Endothelial cell of umbilical vein (primary cell): ENCODE measurements around the gene ZBTB17.

Experiments used
- CTCF ChIP-seq, 2 donors: IDR thresholded peaks; 1 replicate in 1 of 2; 2 replicates in 1 of 2; pipeline ENCODE4 v1.5.1; 2011; ENCODE audit warnings: low read length in 2 of 2, mild to moderate bottlenecking in 2 of 2, moderate library complexity in 2 of 2, control low read depth in 1 of 2, inconsistent platforms in 1 of 2, low read depth in 1 of 2; ENCODE audit not compliant: insufficient read depth in 1 of 2; ENCODE audit errors: extremely low read depth in 1 of 2
- EZH2 ChIP-seq: IDR thresholded peaks from 2 replicates; pipeline ENCODE4 v1.6.1; 2012; ENCODE audit warnings: borderline replicate concordance, low read depth, mild to moderate bottlenecking, moderate library complexity, low read length, inconsistent platforms; ENCODE audit not compliant: severe bottlenecking
- GATA2 ChIP-seq: IDR thresholded peaks from 2 replicates; pipeline ENCODE4 v1.7.0; 2011; ENCODE audit warnings: low read depth, mild to moderate bottlenecking, moderate library complexity, mixed read lengths, low read length; ENCODE audit not compliant: insufficient read length, insufficient read depth
- JUN ChIP-seq: IDR thresholded peaks from 2 replicates; pipeline ENCODE4 v1.6.1; 2011; ENCODE audit warnings: borderline replicate concordance, low read depth; ENCODE audit not compliant: insufficient read length, insufficient read depth
- MAX ChIP-seq: IDR thresholded peaks from 2 replicates; pipeline ENCODE4 v1.6.1; 2011; ENCODE audit not compliant: insufficient read depth, insufficient read length
- POLR2A ChIP-seq: IDR thresholded peaks from 2 replicates; pipeline ENCODE4 v1.6.1; 2012; ENCODE audit warnings: low read depth, mild to moderate bottlenecking, control low read depth, low read length
- POLR2AphosphoS5 ChIP-seq: IDR thresholded peaks from 2 replicates; pipeline ENCODE4 v1.6.1; 2012; ENCODE audit warnings: low read depth, mild to moderate bottlenecking, control low read depth, low read length, moderate library complexity; ENCODE audit not compliant: insufficient read depth

DNA sequence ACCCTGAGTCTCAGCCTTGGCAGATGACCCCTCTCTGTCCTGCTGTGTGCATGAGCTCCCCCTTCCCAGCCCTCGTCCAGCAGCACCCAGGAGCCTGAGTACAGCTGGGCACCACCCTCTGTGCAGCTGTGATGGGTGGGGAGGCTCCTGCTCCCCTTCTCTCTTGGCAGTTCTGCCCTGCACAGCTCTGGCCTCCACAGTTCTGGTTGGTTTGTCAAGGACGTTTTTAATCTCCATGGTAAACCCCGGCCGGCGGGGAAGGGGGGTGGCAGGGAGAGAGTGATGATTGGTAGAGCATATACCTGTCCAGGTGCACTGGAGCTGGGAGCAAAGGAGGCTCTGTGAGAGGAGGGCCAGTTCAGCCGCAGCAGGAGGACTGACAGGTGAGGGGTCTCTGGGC, 45.8 kb upstream of the ZBTB17 start, which contains the start of gene CLCNKA:
- TF ChIP-seq JUN (no peak), EZH2 (no peak), CTCF (IDR thresholded peaks at IDR 0.05; ENCODE audit: extremely low read depth in 1 of 2, insufficient read depth in 1 of 2, low read depth in 1 of 2, low read length in 2 of 2) (no peak), MAX (no peak), POLR2A (no peak), POLR2AphosphoS5 (no peak), GATA2 (no peak)
